ENCODE data around the gene NAPG. TPM values are rescaled to one million over a fixed set of nuclear protein-coding genes. Genes with fewer than 3 reads are reported as not detected.

The NAPG gene
- total and polyA plus RNA-seq, 2 donors (not counting 3 experiments of a cell fraction or from before 2014, with no cell fraction given) = 10.8 to 34.1 TPM

DNA sequence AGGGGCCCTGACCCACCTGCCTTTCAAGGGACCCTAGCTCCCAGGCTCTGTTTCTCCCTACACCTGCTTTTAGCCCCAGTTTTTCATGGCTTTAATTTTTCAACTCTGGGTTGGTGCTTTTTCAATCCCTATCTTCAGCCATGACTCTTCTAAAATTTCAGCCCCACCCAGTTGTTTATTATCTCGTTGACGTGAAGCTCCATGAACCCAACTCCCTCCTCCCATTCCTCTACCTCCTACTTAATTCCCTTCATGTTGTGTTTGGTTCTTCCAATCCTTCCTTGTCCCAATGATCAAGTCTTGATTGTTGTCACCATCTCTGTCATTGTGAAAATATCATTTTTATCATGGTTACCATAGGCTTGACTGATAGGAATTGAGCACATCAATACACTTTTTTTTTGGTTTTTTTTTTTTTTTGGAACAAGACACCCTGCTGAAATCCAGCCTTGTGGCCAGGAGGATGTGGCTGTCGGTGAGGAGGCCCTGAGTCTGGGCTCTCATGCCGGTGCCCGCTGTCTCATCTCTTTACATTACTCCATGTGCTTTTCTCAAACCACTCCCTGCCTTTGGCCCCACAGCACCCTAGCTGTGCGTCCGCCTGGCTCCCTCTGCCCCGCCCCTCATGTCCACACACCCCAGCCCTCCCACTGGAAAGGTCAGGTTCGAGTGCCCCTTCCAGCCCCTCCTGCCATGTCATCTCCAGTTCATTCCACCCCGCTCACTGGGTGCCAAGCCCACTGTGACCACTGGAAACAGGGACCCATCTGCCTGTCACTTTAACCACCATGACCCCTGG lies 39.3 kb downstream of the NAPG start:
- DNase-seq (ENCODE audit: low read depth, low spot score) (no peak), FAIRE-seq (no peak)
- no peak overlapping the region for H3K4me2 ChIP-seq (ENCODE audit: insufficient read depth, low read length)
- peaks cover 2% of the 10 kb centered on the region for H3K4me1 ChIP-seq (ENCODE audit: control insufficient read depth, extremely low read depth, insufficient read depth, low read length)
- no peaks in the 10 kb centered on the region for H3K9me1 ChIP-seq (replicated peaks; ENCODE audit: control insufficient read depth, extremely low read depth, insufficient read depth, low read length)
- no peak overlapping the region for H3K27ac ChIP-seq (ENCODE audit: insufficient read depth, low read depth, low read length)
- no peak overlapping the region for H3K9ac ChIP-seq (replicated peaks; ENCODE audit: extremely low read depth, insufficient read depth, low read length)
- ChIA-PET POLR2A (no interaction called here), CTCF (interaction anchor here (7.0 kb wide), 1 partner anchor 589 kb away, joined by 234 read pairs; no protein-coding TSS in a partner anchor)
- intact Hi-C loops (cut with micrococcal nuclease) (loop anchor here (5.0 kb wide), 1 partner anchor 287 kb away; no protein-coding TSS in a partner anchor), dilution Hi-C loops (cut with MboI; ENCODE audit: extremely low pct_ligation_motif_present, low sequenced_read_pairs) (no loop called here)
- H3K9me3 ChIP-seq (replicated peaks; ENCODE audit: control insufficient read depth, insufficient read depth, low read length) = no peaks in the 10 kb centered on the region
- H3K4me3 ChIP-seq (replicated peaks in 1 of 3; ENCODE audit: insufficient read depth in 1 of 3, low read depth in 1 of 3, low read length in 3 of 3) = no peak overlapping the region
- no peaks in the 10 kb centered on the region for H3K79me2 ChIP-seq (ENCODE audit: control insufficient read depth, insufficient read depth, low read length)
- TF ChIP-seq MYC (IDR thresholded peaks at IDR 0.05; ENCODE audit: low read depth, low read length) (no peak), EZH2 (IDR thresholded peaks at IDR 0.05; ENCODE audit: borderline replicate concordance, low read depth, low read length, severe bottlenecking) (no peak), GATA2 (IDR thresholded peaks at IDR 0.05; ENCODE audit: insufficient read depth, insufficient read length, low read depth, low read length) (no peak), FOS (IDR thresholded peaks at IDR 0.05; ENCODE audit: borderline replicate concordance, insufficient read depth, low read length) (no peak), JUN (IDR thresholded peaks at IDR 0.05; ENCODE audit: borderline replicate concordance, insufficient read depth, insufficient read length, low read depth) (no peak), POLR2AphosphoS5 (IDR thresholded peaks at IDR 0.05; ENCODE audit: insufficient read depth, low read depth, low read length) (no peak), POLR2A (IDR thresholded peaks at IDR 0.05; ENCODE audit: low read depth, low read length) (no peak)
- TF ChIP-seq, protein P1, sequence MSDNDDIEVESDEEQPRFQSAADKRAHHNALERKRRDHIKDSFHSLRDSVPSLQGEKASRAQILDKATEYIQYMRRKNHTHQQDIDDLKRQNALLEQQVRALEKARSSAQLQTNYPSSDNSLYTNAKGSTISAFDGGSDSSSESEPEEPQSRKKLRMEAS (IDR thresholded peaks at IDR 0.05; ENCODE audit: insufficient read depth, insufficient read length) = no peak
- TF ChIP-seq, protein P2, sequence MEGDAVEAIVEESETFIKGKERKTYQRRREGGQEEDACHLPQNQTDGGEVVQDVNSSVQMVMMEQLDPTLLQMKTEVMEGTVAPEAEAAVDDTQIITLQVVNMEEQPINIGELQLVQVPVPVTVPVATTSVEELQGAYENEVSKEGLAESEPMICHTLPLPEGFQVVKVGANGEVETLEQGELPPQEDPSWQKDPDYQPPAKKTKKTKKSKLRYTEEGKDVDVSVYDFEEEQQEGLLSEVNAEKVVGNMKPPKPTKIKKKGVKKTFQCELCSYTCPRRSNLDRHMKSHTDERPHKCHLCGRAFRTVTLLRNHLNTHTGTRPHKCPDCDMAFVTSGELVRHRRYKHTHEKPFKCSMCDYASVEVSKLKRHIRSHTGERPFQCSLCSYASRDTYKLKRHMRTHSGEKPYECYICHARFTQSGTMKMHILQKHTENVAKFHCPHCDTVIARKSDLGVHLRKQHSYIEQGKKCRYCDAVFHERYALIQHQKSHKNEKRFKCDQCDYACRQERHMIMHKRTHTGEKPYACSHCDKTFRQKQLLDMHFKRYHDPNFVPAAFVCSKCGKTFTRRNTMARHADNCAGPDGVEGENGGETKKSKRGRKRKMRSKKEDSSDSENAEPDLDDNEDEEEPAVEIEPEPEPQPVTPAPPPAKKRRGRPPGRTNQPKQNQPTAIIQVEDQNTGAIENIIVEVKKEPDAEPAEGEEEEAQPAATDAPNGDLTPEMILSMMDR (IDR thresholded peaks at IDR 0.05; ENCODE audit: extremely low read depth in 1 of 2, insufficient read depth in 1 of 2, low read depth in 1 of 2, low read length in 2 of 2) = no peak
- no TSS peak for BruUV-seq (replicated peaks)
- H4K20me1 ChIP-seq (replicated peaks; ENCODE audit: control insufficient read depth, extremely low read depth, insufficient read depth, low read length) = no peaks in the 10 kb centered on the region
- no peak overlapping the region for H2AFZ ChIP-seq (ENCODE audit: low read depth, low read length)
- H3K27me3 ChIP-seq (ENCODE audit: control insufficient read depth in 2 of 2, insufficient read depth in 2 of 2, low read length in 2 of 2) = no peaks in the 10 kb centered on the region
- no peaks in the 10 kb centered on the region for H3K36me3 ChIP-seq (ENCODE audit: control insufficient read depth in 2 of 2, extremely low read depth in 1 of 2, insufficient read depth in 2 of 2, low read length in 2 of 2)
